H1 (cell line): ENCODE data around the gene SCNN1G. TPM values are rescaled to one million over a fixed set of nuclear protein-coding genes. Genes with fewer than 3 reads are reported as not detected.

Source experiments
- CTCF ChIA-PET: fragments of 300-600 bp; sonication (Branson Sonifier 250); formaldehyde crosslinking; loops from one replicate; lab custom pipeline; 2021; ENCODE audit not compliant: partially characterized antibody; lab: Charles Lee
- POLR2A ChIA-PET: fragments of 300-600 bp; sonication (Branson Sonifier 250); formaldehyde crosslinking; loops from one replicate; lab custom pipeline; 2021; ENCODE audit warnings: inconsistent platforms; ENCODE audit not compliant: partially characterized antibody; lab: Charles Lee
- DNase-seq, 2 experiments: peaks; one replicate each; pipeline versions ENCODE4 v3.0.0 to v3.0.0-alpha.2; 2010 to 2022; ENCODE audit warnings: low spot score in 2 of 2, low read depth in 1 of 2, mixed read lengths in 1 of 2
- FAIRE-seq: peaks from 2 replicates; lab custom pipeline; 2011; peaks lifted over from hg19 to GRCh38; lab: Jason Lieb, UNC
- H2AFZ ChIP-seq: 2 replicates; pipeline ENCODE4 v1.8.1; 2012; ENCODE audit warnings: low read length, inconsistent platforms
- H2AK5ac ChIP-seq: 2 replicates; pipeline ENCODE4 v1.6.1; 2013; ENCODE audit warnings: low read depth, low read length
- H2BK120ac ChIP-seq: replicated peaks from 2 replicates; pipeline ENCODE3; 2013; ENCODE audit warnings: low read depth, low read length, inconsistent platforms
- H2BK12ac ChIP-seq: 2 replicates; pipeline ENCODE4 v1.6.1; 2013; ENCODE audit warnings: low read depth, low read length
- H2BK15ac ChIP-seq: 2 replicates; pipeline ENCODE4 v1.6.1; 2013; ENCODE audit warnings: low read length
- H2BK20ac ChIP-seq: 2 replicates; pipeline ENCODE4 v1.6.1; 2013; ENCODE audit warnings: low read length
- H2BK5ac ChIP-seq: 2 replicates; pipeline ENCODE4 v1.6.1; 2013; ENCODE audit warnings: low read depth, low read length
- H3K14ac ChIP-seq: 2 replicates; pipeline ENCODE4 v1.6.1; 2013; ENCODE audit warnings: inconsistent platforms; ENCODE audit not compliant: insufficient read length
- H3K18ac ChIP-seq: 2 replicates; pipeline ENCODE4 v1.6.1; 2013; ENCODE audit warnings: low read length; ENCODE audit errors: extremely low read depth
- H3K23ac ChIP-seq: 2 replicates; pipeline ENCODE4 v1.6.1; 2013; ENCODE audit warnings: inconsistent platforms; ENCODE audit not compliant: insufficient read length
- H3K23me2 ChIP-seq: 2 replicates; pipeline ENCODE4 v1.6.1; 2013; ENCODE audit warnings: low read depth, low read length
- H3K27ac ChIP-seq: 2 replicates; pipeline ENCODE4 v1.6.1; 2011; ENCODE audit warnings: low read depth, low read length, inconsistent platforms
- H3K27me3 ChIP-seq, 4 experiments: replicated peaks in 1 of 4; 1 replicate in 1 of 4; 2 replicates in 3 of 4; pipeline versions ENCODE4 v1.6.1 to v1.8.1; 2011 to 2013; ENCODE audit warnings: low read length in 3 of 4, mild to moderate bottlenecking in 3 of 4, inconsistent platforms in 2 of 4, mixed read lengths in 2 of 4, moderate library complexity in 1 of 4; ENCODE audit not compliant: control insufficient read depth in 3 of 4, insufficient read depth in 3 of 4; ENCODE audit errors: extremely low read depth in 1 of 4
- H3K36me3 ChIP-seq, 4 experiments: 2 replicates each; pipeline versions ENCODE4 v1.6.1 to v1.8.1; 2011 to 2013; ENCODE audit warnings: mild to moderate bottlenecking in 4 of 4, low read length in 3 of 4, moderate library complexity in 2 of 4, control low read depth in 1 of 4, inconsistent platforms in 1 of 4; ENCODE audit not compliant: insufficient read depth in 4 of 4, control insufficient read depth in 2 of 4
- H3K4ac ChIP-seq: replicated peaks from 2 replicates; pipeline ENCODE3; 2013; ENCODE audit warnings: low read length, low read depth, mixed read lengths, inconsistent platforms; ENCODE audit not compliant: insufficient read length
- H3K4me1 ChIP-seq, 4 experiments: replicated peaks in 1 of 4; 1 replicate in 1 of 4; 2 replicates in 3 of 4; pipeline versions ENCODE4 v1.6.1 to v1.8.1; 2011 to 2013; ENCODE audit warnings: low read length in 3 of 4, inconsistent platforms in 2 of 4, mixed read lengths in 1 of 4; ENCODE audit not compliant: insufficient read depth in 4 of 4, control insufficient read depth in 3 of 4
- H3K4me2 ChIP-seq, 2 experiments: 2 replicates each; pipeline versions ENCODE4 v1.6.1 to v1.8.1; 2011 to 2013; ENCODE audit warnings: low read depth in 2 of 2, low read length in 2 of 2, control low read depth in 1 of 2, inconsistent platforms in 1 of 2, mild to moderate bottlenecking in 1 of 2; ENCODE audit not compliant: insufficient read depth in 1 of 2
- H3K4me3 ChIP-seq, 4 experiments: fragments of 200-600, 300-600 bp in 1 of 4; sonication (generic), shearing (Covaris generic), sonication (Bioruptor Twin) in 1 of 4; 2 replicates each; pipeline versions ENCODE4 v1.5.1 to v1.8.1; 2011 to 2016; ENCODE audit warnings: low read length in 4 of 4, low read depth in 3 of 4, control low read depth in 2 of 4, inconsistent platforms in 2 of 4, mild to moderate bottlenecking in 2 of 4, mixed read lengths in 1 of 4, moderate library complexity in 1 of 4; ENCODE audit not compliant: insufficient read depth in 2 of 4; ENCODE audit errors: extremely low read depth in 1 of 4
- H3K56ac ChIP-seq: replicated peaks from 2 replicates; pipeline ENCODE3; 2013; ENCODE audit warnings: low read depth, mild to moderate bottlenecking, mixed read lengths, low read length, inconsistent platforms; ENCODE audit not compliant: insufficient read length
- H3K79me1 ChIP-seq: 2 replicates; pipeline ENCODE4 v1.6.1; 2013; ENCODE audit warnings: low read depth, low read length, control low read depth
- H3K79me2 ChIP-seq, 2 experiments: 2 replicates each; pipeline versions ENCODE4 v1.6.1 to v1.8.1; 2012 to 2013; ENCODE audit warnings: low read length in 2 of 2, mild to moderate bottlenecking in 2 of 2, inconsistent platforms in 1 of 2; ENCODE audit not compliant: insufficient read depth in 2 of 2, control insufficient read depth in 1 of 2
- H3K9ac ChIP-seq, 4 experiments: replicated peaks in 1 of 4; 1 replicate in 1 of 4; 2 replicates in 3 of 4; pipeline versions ENCODE4 v1.6.1 to v1.8.1; 2011 to 2013; ENCODE audit warnings: low read depth in 3 of 4, low read length in 3 of 4, control low read depth in 2 of 4, mild to moderate bottlenecking in 2 of 4, moderate library complexity in 2 of 4, inconsistent platforms in 1 of 4; ENCODE audit errors: extremely low read depth in 1 of 4
- H3K9me3 ChIP-seq, 2 experiments: 2 replicates each; pipeline versions ENCODE4 v1.6.1 to v1.8.1; 2012 to 2013; ENCODE audit warnings: mild to moderate bottlenecking in 2 of 2, moderate library complexity in 2 of 2, control low read depth in 1 of 2, inconsistent platforms in 1 of 2, low read depth in 1 of 2, low read length in 1 of 2, mixed read lengths in 1 of 2; ENCODE audit not compliant: insufficient read depth in 2 of 2
- H4K20me1 ChIP-seq, 2 experiments: replicated peaks in 1 of 2; 2 replicates each; pipeline versions ENCODE3 to v1.8.1; 2011 to 2013; ENCODE audit warnings: inconsistent platforms in 2 of 2, low read length in 2 of 2, mild to moderate bottlenecking in 1 of 2; ENCODE audit not compliant: insufficient read depth in 2 of 2, control insufficient read depth in 1 of 2
- H4K5ac ChIP-seq: 2 replicates; pipeline ENCODE4 v1.6.1; 2013; ENCODE audit warnings: low read length, low read depth, mixed read lengths, inconsistent platforms; ENCODE audit not compliant: insufficient read length
- H4K8ac ChIP-seq: 2 replicates; pipeline ENCODE4 v1.8.0; 2013; ENCODE audit warnings: mild to moderate bottlenecking, moderate library complexity, low read length, inconsistent platforms; ENCODE audit not compliant: insufficient read depth; ENCODE audit errors: extremely low read depth
- H4K91ac ChIP-seq: replicated peaks from 2 replicates; pipeline ENCODE3; 2013; ENCODE audit warnings: low read length, mixed read lengths, inconsistent platforms; ENCODE audit not compliant: insufficient read length
- CEBPB ChIP-seq: IDR thresholded peaks from 2 replicates; pipeline ENCODE4 v1.6.1; 2012; ENCODE audit warnings: low read depth, low read length
- EGR1 ChIP-seq: IDR thresholded peaks from 2 replicates; pipeline ENCODE4 v1.6.1; 2011; ENCODE audit warnings: low read depth, low read length, borderline replicate concordance
- JUND ChIP-seq: IDR thresholded peaks from 2 replicates; pipeline ENCODE4 v1.6.1; 2011; ENCODE audit warnings: mild to moderate bottlenecking, improper control_type of control experiment, low read length
- KDM5A ChIP-seq: fragments of 200-600 bp; IDR thresholded peaks from 2 replicates; pipeline ENCODE4 v1.7.1; 2012; ENCODE audit warnings: mild to moderate bottlenecking, low read length, inconsistent platforms, mixed read lengths
- POLR2AphosphoS5 ChIP-seq: IDR thresholded peaks from 2 replicates; pipeline ENCODE4 v1.6.1; 2011; ENCODE audit warnings: low read depth, low read length
- RFX5 ChIP-seq: IDR thresholded peaks from 2 replicates; pipeline ENCODE4 v1.6.1; 2011; ENCODE audit warnings: low read depth, low read length, improper control_type of control experiment, borderline replicate concordance
- RNF2 ChIP-seq: fragments of 200-900, 300-1000 bp; sonication (generic); IDR thresholded peaks from 2 replicates; pipeline ENCODE4 v1.7.1; 2016; ENCODE audit warnings: borderline replicate concordance, low read depth, mild to moderate bottlenecking, antibody characterized with exemption, low read length; ENCODE audit not compliant: poor library complexity, severe bottlenecking; ENCODE audit errors: missing control alignments
- SIX5 ChIP-seq: IDR thresholded peaks from 2 replicates; pipeline ENCODE4 v1.6.1; 2011; ENCODE audit warnings: mild to moderate bottlenecking, low read depth, low read length
- TCF12 ChIP-seq: IDR thresholded peaks from 2 replicates; pipeline ENCODE4 v1.6.1; 2011; ENCODE audit warnings: low read depth, mild to moderate bottlenecking, low read length
- WGBS, 2 experiments: shearing (Covaris generic) in 1 of 2; methylation state at CpG; one replicate each; pipeline versions ENCODE4 v1.1.6 to v1.1.7; 2013 to 2015; ENCODE audit warnings: low lambda C conversion rate in 2 of 2, mixed read lengths in 2 of 2, inconsistent platforms in 1 of 2, low coverage in 1 of 2, missing lambda C conversion rate in 1 of 2; ENCODE audit not compliant: insufficient replicate concordance in 2 of 2, insufficient coverage in 1 of 2, insufficient read length in 1 of 2; ENCODE audit errors: extremely low coverage in 1 of 2, missing lambda C conversion rate in 1 of 2; 5-methylcytosine and 5-hydroxymethylcytosine counted together
- polyA plus RNA-seq, 7 experiments: library from polyadenylated mRNA; depleted of rRNA in 3 of 7; stranded (reverse) in 5 of 7; unstranded in 2 of 7; fragments of >200 nt in 5 of 7; fragments of 200-250 nt in 2 of 7; gene quantifications; 1 replicate in 5 of 7; 2 replicates in 1 of 7; 4 replicates in 1 of 7; pipeline versions ENCODE4 v1.2.1 to v1.2.3, GENCODE V29; 2011 to 2013; ENCODE audit warnings: missing spikeins in 2 of 7, mixed read lengths in 2 of 7
- total RNA-seq: library from RNA; stranded (reverse); fragmentation: NEBNext Ultra II Directional; extraction: Animal tissue kit (Norgen Biotek cat#: 25700); gene quantifications from 2 replicates; pipeline ENCODE4 v1.2.1, GENCODE V29; 2021

SCNN1G gene
- total and polyA plus RNA-seq, 2 of the 8 experiments (the other 6 are each of a cell fraction or from before 2014, with no cell fraction given) = 0.73 to 1.1 TPM

- Histone ChIP-seq H2BK5ac (no peak overlapping the region), H3K4me1 (no peaks in the 10 kb centered on the region), H3K9me3 (no peaks in the 10 kb centered on the region), H3K27me3 (no peaks in the 10 kb centered on the region), H4K5ac (no peak overlapping the region), H4K20me1 (no peaks in the 10 kb centered on the region), H3K4me2 (no peak overlapping the region), H3K9ac (no peak overlapping the region), H4K8ac (no peak overlapping the region), H2BK20ac (no peak overlapping the region), H3K27ac (no peak overlapping the region), H3K23ac (no peak overlapping the region), H2AFZ (no peak overlapping the region), H3K56ac (no peak overlapping the region), H3K18ac (no peak overlapping the region), H2BK15ac (no peak overlapping the region), H2BK120ac (no peak overlapping the region), H4K91ac (no peak overlapping the region), H2AK5ac (no peak overlapping the region), H3K79me1 (no peaks in the 10 kb centered on the region), H3K14ac (no peak overlapping the region), H2BK12ac (no peak overlapping the region), H3K23me2 (no peaks in the 10 kb centered on the region), H3K36me3 (no peaks in the 10 kb centered on the region), H3K79me2 (no peaks in the 10 kb centered on the region), H3K4me3 (no peak overlapping the region), H3K4ac (no peak overlapping the region)
- FAIRE-seq (no peak), DNase-seq (no peak)
- CTCF ChIA-PET = no interaction called here
- 88% methylated on average over 1 of the region's 1 CpG; no CpG with 5 or more reads in 1 of the 2 experiments for WGBS, 2 experiments
- no peak for TF ChIP-seq RNF2
- TF ChIP-seq SIX5 = no peak
- no peak for TF ChIP-seq EGR1
- TF ChIP-seq RFX5 = no peak
- TF ChIP-seq TCF12 = no peak
- no peak for TF ChIP-seq JUND
- TF ChIP-seq CEBPB = no peak
- no peak for TF ChIP-seq POLR2AphosphoS5
- TF ChIP-seq KDM5A = no peak
- POLR2A ChIA-PET = no interaction called here
Measured at GRCh38 chr16:23236983-23237382, 54.4 kb downstream of the SCNN1G start.
